H1 (cell line): ENCODE data around the gene GTF2A2. TPM values are rescaled to one million over a fixed set of nuclear protein-coding genes. Genes with fewer than 3 reads are reported as not detected.

Experiments used
- CTCF ChIA-PET: fragments of 300-600 bp; sonication (Branson Sonifier 250); formaldehyde crosslinking; loops from one replicate; lab custom pipeline; 2021; ENCODE audit not compliant: partially characterized antibody; lab: Charles Lee
- POLR2A ChIA-PET: fragments of 300-600 bp; sonication (Branson Sonifier 250); formaldehyde crosslinking; loops from one replicate; lab custom pipeline; 2021; ENCODE audit warnings: inconsistent platforms; ENCODE audit not compliant: partially characterized antibody; lab: Charles Lee
- DNase-seq, 2 experiments: peaks; one replicate each; pipeline versions ENCODE4 v3.0.0 to v3.0.0-alpha.2; 2010 to 2022; ENCODE audit warnings: low spot score in 2 of 2, low read depth in 1 of 2, mixed read lengths in 1 of 2
- FAIRE-seq: peaks from 2 replicates; lab custom pipeline; 2011; peaks lifted over from hg19 to GRCh38; lab: Jason Lieb, UNC
- H2AFZ ChIP-seq: 2 replicates; pipeline ENCODE4 v1.8.1; 2012; ENCODE audit warnings: low read length, inconsistent platforms
- H2AK5ac ChIP-seq: 2 replicates; pipeline ENCODE4 v1.6.1; 2013; ENCODE audit warnings: low read depth, low read length
- H2BK120ac ChIP-seq: replicated peaks from 2 replicates; pipeline ENCODE3; 2013; ENCODE audit warnings: low read depth, low read length, inconsistent platforms
- H2BK12ac ChIP-seq: 2 replicates; pipeline ENCODE4 v1.6.1; 2013; ENCODE audit warnings: low read depth, low read length
- H2BK15ac ChIP-seq: 2 replicates; pipeline ENCODE4 v1.6.1; 2013; ENCODE audit warnings: low read length
- H2BK20ac ChIP-seq: 2 replicates; pipeline ENCODE4 v1.6.1; 2013; ENCODE audit warnings: low read length
- H2BK5ac ChIP-seq: 2 replicates; pipeline ENCODE4 v1.6.1; 2013; ENCODE audit warnings: low read depth, low read length
- H3K14ac ChIP-seq: 2 replicates; pipeline ENCODE4 v1.6.1; 2013; ENCODE audit warnings: inconsistent platforms; ENCODE audit not compliant: insufficient read length
- H3K18ac ChIP-seq: 2 replicates; pipeline ENCODE4 v1.6.1; 2013; ENCODE audit warnings: low read length; ENCODE audit errors: extremely low read depth
- H3K23ac ChIP-seq: 2 replicates; pipeline ENCODE4 v1.6.1; 2013; ENCODE audit warnings: inconsistent platforms; ENCODE audit not compliant: insufficient read length
- H3K23me2 ChIP-seq: 2 replicates; pipeline ENCODE4 v1.6.1; 2013; ENCODE audit warnings: low read depth, low read length
- H3K27ac ChIP-seq: 2 replicates; pipeline ENCODE4 v1.6.1; 2011; ENCODE audit warnings: low read depth, low read length, inconsistent platforms
- H3K27me3 ChIP-seq, 4 experiments: replicated peaks in 1 of 4; 1 replicate in 1 of 4; 2 replicates in 3 of 4; pipeline versions ENCODE4 v1.6.1 to v1.8.1; 2011 to 2013; ENCODE audit warnings: low read length in 3 of 4, mild to moderate bottlenecking in 3 of 4, inconsistent platforms in 2 of 4, mixed read lengths in 2 of 4, moderate library complexity in 1 of 4; ENCODE audit not compliant: control insufficient read depth in 3 of 4, insufficient read depth in 3 of 4; ENCODE audit errors: extremely low read depth in 1 of 4
- H3K36me3 ChIP-seq, 4 experiments: 2 replicates each; pipeline versions ENCODE4 v1.6.1 to v1.8.1; 2011 to 2013; ENCODE audit warnings: mild to moderate bottlenecking in 4 of 4, low read length in 3 of 4, moderate library complexity in 2 of 4, control low read depth in 1 of 4, inconsistent platforms in 1 of 4; ENCODE audit not compliant: insufficient read depth in 4 of 4, control insufficient read depth in 2 of 4
- H3K4ac ChIP-seq: replicated peaks from 2 replicates; pipeline ENCODE3; 2013; ENCODE audit warnings: low read length, low read depth, mixed read lengths, inconsistent platforms; ENCODE audit not compliant: insufficient read length
- H3K4me1 ChIP-seq, 4 experiments: replicated peaks in 1 of 4; 1 replicate in 1 of 4; 2 replicates in 3 of 4; pipeline versions ENCODE4 v1.6.1 to v1.8.1; 2011 to 2013; ENCODE audit warnings: low read length in 3 of 4, inconsistent platforms in 2 of 4, mixed read lengths in 1 of 4; ENCODE audit not compliant: insufficient read depth in 4 of 4, control insufficient read depth in 3 of 4
- H3K4me2 ChIP-seq, 2 experiments: 2 replicates each; pipeline versions ENCODE4 v1.6.1 to v1.8.1; 2011 to 2013; ENCODE audit warnings: low read depth in 2 of 2, low read length in 2 of 2, control low read depth in 1 of 2, inconsistent platforms in 1 of 2, mild to moderate bottlenecking in 1 of 2; ENCODE audit not compliant: insufficient read depth in 1 of 2
- H3K4me3 ChIP-seq, 4 experiments: fragments of 200-600, 300-600 bp in 1 of 4; sonication (generic), shearing (Covaris generic), sonication (Bioruptor Twin) in 1 of 4; 2 replicates each; pipeline versions ENCODE4 v1.5.1 to v1.8.1; 2011 to 2016; ENCODE audit warnings: low read length in 4 of 4, low read depth in 3 of 4, control low read depth in 2 of 4, inconsistent platforms in 2 of 4, mild to moderate bottlenecking in 2 of 4, mixed read lengths in 1 of 4, moderate library complexity in 1 of 4; ENCODE audit not compliant: insufficient read depth in 2 of 4; ENCODE audit errors: extremely low read depth in 1 of 4
- H3K56ac ChIP-seq: replicated peaks from 2 replicates; pipeline ENCODE3; 2013; ENCODE audit warnings: low read depth, mild to moderate bottlenecking, mixed read lengths, low read length, inconsistent platforms; ENCODE audit not compliant: insufficient read length
- H3K79me1 ChIP-seq: 2 replicates; pipeline ENCODE4 v1.6.1; 2013; ENCODE audit warnings: low read depth, low read length, control low read depth
- H3K79me2 ChIP-seq, 2 experiments: 2 replicates each; pipeline versions ENCODE4 v1.6.1 to v1.8.1; 2012 to 2013; ENCODE audit warnings: low read length in 2 of 2, mild to moderate bottlenecking in 2 of 2, inconsistent platforms in 1 of 2; ENCODE audit not compliant: insufficient read depth in 2 of 2, control insufficient read depth in 1 of 2
- H3K9ac ChIP-seq, 4 experiments: replicated peaks in 1 of 4; 1 replicate in 1 of 4; 2 replicates in 3 of 4; pipeline versions ENCODE4 v1.6.1 to v1.8.1; 2011 to 2013; ENCODE audit warnings: low read depth in 3 of 4, low read length in 3 of 4, control low read depth in 2 of 4, mild to moderate bottlenecking in 2 of 4, moderate library complexity in 2 of 4, inconsistent platforms in 1 of 4; ENCODE audit errors: extremely low read depth in 1 of 4
- H3K9me3 ChIP-seq, 2 experiments: 2 replicates each; pipeline versions ENCODE4 v1.6.1 to v1.8.1; 2012 to 2013; ENCODE audit warnings: mild to moderate bottlenecking in 2 of 2, moderate library complexity in 2 of 2, control low read depth in 1 of 2, inconsistent platforms in 1 of 2, low read depth in 1 of 2, low read length in 1 of 2, mixed read lengths in 1 of 2; ENCODE audit not compliant: insufficient read depth in 2 of 2
- H4K20me1 ChIP-seq, 2 experiments: replicated peaks in 1 of 2; 2 replicates each; pipeline versions ENCODE3 to v1.8.1; 2011 to 2013; ENCODE audit warnings: inconsistent platforms in 2 of 2, low read length in 2 of 2, mild to moderate bottlenecking in 1 of 2; ENCODE audit not compliant: insufficient read depth in 2 of 2, control insufficient read depth in 1 of 2
- H4K5ac ChIP-seq: 2 replicates; pipeline ENCODE4 v1.6.1; 2013; ENCODE audit warnings: low read length, low read depth, mixed read lengths, inconsistent platforms; ENCODE audit not compliant: insufficient read length
- H4K8ac ChIP-seq: 2 replicates; pipeline ENCODE4 v1.8.0; 2013; ENCODE audit warnings: mild to moderate bottlenecking, moderate library complexity, low read length, inconsistent platforms; ENCODE audit not compliant: insufficient read depth; ENCODE audit errors: extremely low read depth
- H4K91ac ChIP-seq: replicated peaks from 2 replicates; pipeline ENCODE3; 2013; ENCODE audit warnings: low read length, mixed read lengths, inconsistent platforms; ENCODE audit not compliant: insufficient read length
- BACH1 ChIP-seq: IDR thresholded peaks from 2 replicates; pipeline ENCODE4 v1.6.1; 2012; ENCODE audit warnings: low read length, improper control_type of control experiment
- CHD2 ChIP-seq: IDR thresholded peaks from 2 replicates; pipeline ENCODE4 v1.6.1; 2012; ENCODE audit warnings: low read length, improper control_type of control experiment
- GABPA ChIP-seq: IDR thresholded peaks from 2 replicates; pipeline ENCODE4 v1.6.1; 2011; ENCODE audit warnings: mild to moderate bottlenecking, low read length, moderate library complexity, borderline replicate concordance; ENCODE audit not compliant: insufficient read depth
- PHF8 ChIP-seq: fragments of 200-600 bp; sonication (generic); conservative IDR thresholded peaks from 2 replicates; pipeline ENCODE4 v1.7.1; 2012; ENCODE audit warnings: low read depth, mild to moderate bottlenecking, inconsistent platforms, low read length, moderate library complexity
- RAD21 ChIP-seq, 2 experiments: IDR thresholded peaks in 1 of 2; conservative IDR thresholded peaks in 1 of 2; 2 replicates each; pipeline ENCODE4 v1.6.1; 2011; ENCODE audit warnings: low read depth in 2 of 2, low read length in 2 of 2, improper control_type of control experiment in 1 of 2, inconsistent platforms in 1 of 2, mild to moderate bottlenecking in 1 of 2, moderate library complexity in 1 of 2
- RBBP5 ChIP-seq: IDR thresholded peaks from 2 replicates; pipeline ENCODE4 v1.7.1; 2012; ENCODE audit warnings: low read depth, mild to moderate bottlenecking, inconsistent platforms, low read length, moderate library complexity, borderline replicate concordance
- RXRA ChIP-seq: IDR thresholded peaks from 2 replicates; pipeline ENCODE4 v1.6.1; 2011; ENCODE audit warnings: low read depth, mild to moderate bottlenecking, low read length, moderate library complexity; ENCODE audit not compliant: insufficient read depth
- SIN3A ChIP-seq, 2 experiments: IDR thresholded peaks in 1 of 2; conservative IDR thresholded peaks in 1 of 2; 2 replicates each; pipeline ENCODE4 v1.6.1; 2011 to 2012; ENCODE audit warnings: low read length in 2 of 2, improper control_type of control experiment in 1 of 2, low read depth in 1 of 2, mild to moderate bottlenecking in 1 of 2
- SIRT6 ChIP-seq: IDR thresholded peaks from one replicate; pipeline ENCODE4 v1.7.1; 2012; ENCODE audit warnings: low read length, inconsistent platforms
- SP4 ChIP-seq: IDR thresholded peaks from 2 replicates; pipeline ENCODE4 v1.6.1; 2012; ENCODE audit warnings: low read length, inconsistent platforms
- WGBS, 2 experiments: shearing (Covaris generic) in 1 of 2; methylation state at CpG; one replicate each; pipeline versions ENCODE4 v1.1.6 to v1.1.7; 2013 to 2015; ENCODE audit warnings: low lambda C conversion rate in 2 of 2, mixed read lengths in 2 of 2, inconsistent platforms in 1 of 2, low coverage in 1 of 2, missing lambda C conversion rate in 1 of 2; ENCODE audit not compliant: insufficient replicate concordance in 2 of 2, insufficient coverage in 1 of 2, insufficient read length in 1 of 2; ENCODE audit errors: extremely low coverage in 1 of 2, missing lambda C conversion rate in 1 of 2; 5-methylcytosine and 5-hydroxymethylcytosine counted together
- polyA plus RNA-seq, 7 experiments: library from polyadenylated mRNA; depleted of rRNA in 3 of 7; stranded (reverse) in 5 of 7; unstranded in 2 of 7; fragments of >200 nt in 5 of 7; fragments of 200-250 nt in 2 of 7; gene quantifications; 1 replicate in 5 of 7; 2 replicates in 1 of 7; 4 replicates in 1 of 7; pipeline versions ENCODE4 v1.2.1 to v1.2.3, GENCODE V29; 2011 to 2013; ENCODE audit warnings: missing spikeins in 2 of 7, mixed read lengths in 2 of 7
- total RNA-seq: library from RNA; stranded (reverse); fragmentation: NEBNext Ultra II Directional; extraction: Animal tissue kit (Norgen Biotek cat#: 25700); gene quantifications from 2 replicates; pipeline ENCODE4 v1.2.1, GENCODE V29; 2021
- TF ChIP-seq, protein P1 (sequence below): IDR thresholded peaks from 2 replicates; pipeline ENCODE4 v1.6.1; 2011; ENCODE audit warnings: low read depth, mild to moderate bottlenecking, low read length; ENCODE audit not compliant: insufficient read depth
- TF ChIP-seq, protein P2 (sequence below): IDR thresholded peaks from 2 replicates; pipeline ENCODE4 v1.6.1; 2011; ENCODE audit warnings: low read length, improper control_type of control experiment

GTF2A2 gene
- total and polyA plus RNA-seq, 2 of the 8 experiments (the other 6 are each of a cell fraction or from before 2014, with no cell fraction given): 52.2 to 161 TPM

DNA sequence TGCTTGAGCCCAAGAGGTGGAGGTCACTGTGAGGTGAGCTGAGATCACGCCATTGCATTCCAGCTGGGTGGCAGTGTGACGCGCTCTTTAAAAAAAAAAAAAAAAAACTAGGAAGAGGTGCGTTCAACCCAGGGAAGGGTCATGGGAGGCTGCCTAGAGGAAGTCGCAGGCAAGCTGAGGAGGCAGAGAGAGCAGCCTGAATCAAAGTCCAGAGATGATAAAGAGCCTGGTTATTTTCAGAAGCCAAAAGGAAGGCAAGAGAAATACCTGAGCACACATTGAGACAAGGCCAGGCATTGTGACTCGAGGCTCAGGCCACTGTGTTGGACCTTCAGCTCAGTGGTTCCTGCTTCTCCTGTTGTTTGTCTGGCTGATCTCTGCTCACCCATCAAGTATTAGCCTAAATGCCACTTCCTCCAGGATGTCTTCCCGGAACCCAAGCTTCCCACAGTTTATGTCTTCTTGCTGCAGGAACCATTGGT lies 61.8 kb downstream of the GTF2A2 start:
- H3K56ac ChIP-seq: no peak overlapping the region
- TF ChIP-seq, protein P1, sequence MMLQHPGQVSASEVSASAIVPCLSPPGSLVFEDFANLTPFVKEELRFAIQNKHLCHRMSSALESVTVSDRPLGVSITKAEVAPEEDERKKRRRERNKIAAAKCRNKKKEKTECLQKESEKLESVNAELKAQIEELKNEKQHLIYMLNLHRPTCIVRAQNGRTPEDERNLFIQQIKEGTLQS: no peak
- TF ChIP-seq RBBP5 (no peak), RAD21 (IDR thresholded peaks at IDR 0.05 in 1 of 2, conservative IDR thresholded peaks at IDR 0.05 in 1 of 2; ENCODE audit: low read depth in 2 of 2, low read length in 2 of 2) (no peak), CHD2 (no peak), BACH1 (no peak), SIRT6 (no peak), SIN3A (conservative IDR thresholded peaks at IDR 0.05 in 1 of 2, IDR thresholded peaks at IDR 0.05 in 1 of 2; ENCODE audit: low read depth in 1 of 2, low read length in 2 of 2) (no peak), RXRA (no peak), GABPA (no peak), PHF8 (no peak), SP4 (no peak)
- TF ChIP-seq, protein P2, sequence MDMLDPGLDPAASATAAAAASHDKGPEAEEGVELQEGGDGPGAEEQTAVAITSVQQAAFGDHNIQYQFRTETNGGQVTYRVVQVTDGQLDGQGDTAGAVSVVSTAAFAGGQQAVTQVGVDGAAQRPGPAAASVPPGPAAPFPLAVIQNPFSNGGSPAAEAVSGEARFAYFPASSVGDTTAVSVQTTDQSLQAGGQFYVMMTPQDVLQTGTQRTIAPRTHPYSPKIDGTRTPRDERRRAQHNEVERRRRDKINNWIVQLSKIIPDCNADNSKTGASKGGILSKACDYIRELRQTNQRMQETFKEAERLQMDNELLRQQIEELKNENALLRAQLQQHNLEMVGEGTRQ: no peak

More for the DNA sequence above, 61.8 kb downstream of the GTF2A2 start:
- no peak for DNase-seq
- Histone ChIP-seq H3K4ac (no peak overlapping the region), H2BK12ac (no peak overlapping the region), H3K4me3 (no peak overlapping the region), H3K18ac (no peak overlapping the region), H2BK20ac (no peak overlapping the region), H2AFZ (no peak overlapping the region), H3K23me2 (no peaks in the 10 kb centered on the region), H4K8ac (no peak overlapping the region), H3K79me1 (no peaks in the 10 kb centered on the region), H3K9me3 (no peaks in the 10 kb centered on the region), H3K9ac (no peak overlapping the region), H3K4me1 (no peaks in the 10 kb centered on the region), H3K27me3 (no peaks in the 10 kb centered on the region), H3K23ac (no peak overlapping the region), H3K36me3 (no peaks in the 10 kb centered on the region), H3K4me2 (no peak overlapping the region), H2BK120ac (no peak overlapping the region), H3K27ac (no peak overlapping the region), H4K91ac (no peak overlapping the region), H4K20me1 (no peaks in the 10 kb centered on the region), H2BK15ac (no peak overlapping the region), H2BK5ac (no peak overlapping the region), H3K79me2 (no peaks in the 10 kb centered on the region), H3K14ac (no peak overlapping the region), H4K5ac (no peak overlapping the region), H2AK5ac (no peak overlapping the region)
- FAIRE-seq: no peak
- POLR2A ChIA-PET: no interaction called here
- CTCF ChIA-PET: interaction anchor here (1.5 to 3.4 kb wide), 3 partner anchors 10 to 62 kb away, joined by 6 to 13 read pairs (median 7); no protein-coding TSS in a partner anchor
- 83% methylated on average over 5 of the region's 7 CpGs; no CpG with 5 or more reads in 1 of the 2 experiments for WGBS, 2 experiments
